Endothelial cell of umbilical vein (primary cell): ENCODE results near the gene SYNGR1. TPM values are rescaled to one million over a fixed set of nuclear protein-coding genes. Genes with fewer than 3 reads are reported as not detected.
A peak's percentile ranks its signal among the peaks of the same experiment; 100 is the strongest.

Source experiments
- BruUV-seq: library from RNA; stranded (reverse); fragments of 400-500 nt; replicated peaks from 2 replicates; lab custom pipeline; 2021; lab: Mats Ljungman, UMichigan
- CTCF ChIA-PET: fragments of 300-600, 350-600 bp; sonication (Branson Sonifier 250); formaldehyde crosslinking; loops from one replicate; lab custom pipeline; 2021; ENCODE audit warnings: antibody characterized with exemption, inconsistent platforms; lab: Charles Lee
- POLR2A ChIA-PET: fragments of 300-600, 350-600 bp; sonication (Branson Sonifier 250); formaldehyde crosslinking; loops from one replicate; lab custom pipeline; 2021; ENCODE audit warnings: antibody characterized with exemption, inconsistent platforms; lab: Charles Lee
- DNase-seq: peaks from one replicate; pipeline ENCODE4 v3.0.0-alpha.2; 2011; ENCODE audit warnings: low read depth, low spot score
- FAIRE-seq: peaks from 2 replicates; lab custom pipeline; 2011; peaks lifted over from hg19 to GRCh38; lab: Jason Lieb, UNC
- H2AFZ ChIP-seq: 2 replicates; pipeline ENCODE4 v1.6.0; 2012; ENCODE audit warnings: low read depth, low read length, control low read depth, inconsistent platforms
- H3K27ac ChIP-seq: 2 replicates; pipeline ENCODE4 v1.5.1; 2011; ENCODE audit warnings: low read depth, mild to moderate bottlenecking, control low read depth, low read length, moderate library complexity; ENCODE audit not compliant: insufficient read depth
- H3K27me3 ChIP-seq, 2 experiments: 2 replicates each; pipeline versions ENCODE4 v1.6.0 to v1.6.1; 2011; ENCODE audit warnings: low read length in 2 of 2, mixed read lengths in 1 of 2; ENCODE audit not compliant: control insufficient read depth in 2 of 2, insufficient read depth in 2 of 2
- H3K36me3 ChIP-seq, 2 experiments: 2 replicates in 1 of 2; 3 replicates in 1 of 2; pipeline ENCODE4 v1.5.1; 2011; ENCODE audit warnings: low read length in 2 of 2, mild to moderate bottlenecking in 1 of 2, moderate library complexity in 1 of 2; ENCODE audit not compliant: control insufficient read depth in 2 of 2, insufficient read depth in 2 of 2; ENCODE audit errors: extremely low read depth in 1 of 2
- H3K4me1 ChIP-seq: 3 replicates; pipeline ENCODE4 v1.5.1; 2011; ENCODE audit warnings: mild to moderate bottlenecking, low read length; ENCODE audit not compliant: control insufficient read depth, insufficient read depth; ENCODE audit errors: extremely low read depth
- H3K4me2 ChIP-seq: 2 replicates; pipeline ENCODE4 v1.6.1; 2011; ENCODE audit warnings: low read length, control low read depth, mixed read lengths; ENCODE audit not compliant: insufficient read depth
- H3K4me3 ChIP-seq, 3 experiments: fragments of 200-600 bp in 1 of 3; sonication (generic), shearing (Covaris generic) in 1 of 3; replicated peaks in 1 of 3; 2 replicates each; pipeline ENCODE4 v1.5.1; 2011 to 2016; ENCODE audit warnings: control low read depth in 3 of 3, low read length in 3 of 3, mild to moderate bottlenecking in 2 of 3, inconsistent platforms in 1 of 3, low read depth in 1 of 3, moderate library complexity in 1 of 3; ENCODE audit not compliant: insufficient read depth in 1 of 3
- H3K79me2 ChIP-seq: 2 replicates; pipeline ENCODE4 v1.6.0; 2012; ENCODE audit warnings: low read length, inconsistent platforms; ENCODE audit not compliant: control insufficient read depth, insufficient read depth
- H3K9ac ChIP-seq: replicated peaks from 2 replicates; pipeline ENCODE3; 2011; ENCODE audit warnings: low read length, control low read depth; ENCODE audit not compliant: insufficient read depth; ENCODE audit errors: extremely low read depth
- H3K9me1 ChIP-seq: replicated peaks from 3 replicates; pipeline ENCODE4 v1.6.0; 2011; ENCODE audit warnings: mild to moderate bottlenecking, low read length; ENCODE audit not compliant: control insufficient read depth, insufficient read depth; ENCODE audit errors: extremely low read depth
- H3K9me3 ChIP-seq: replicated peaks from 2 replicates; pipeline ENCODE4 v1.5.1; 2012; ENCODE audit warnings: low read length, inconsistent platforms; ENCODE audit not compliant: control insufficient read depth, insufficient read depth
- H4K20me1 ChIP-seq: replicated peaks from 2 replicates; pipeline ENCODE3; 2011; ENCODE audit warnings: mild to moderate bottlenecking, low read length; ENCODE audit not compliant: control insufficient read depth, insufficient read depth; ENCODE audit errors: extremely low read depth
- CTCF ChIP-seq, 2 donors: IDR thresholded peaks; 1 replicate in 1 of 2; 2 replicates in 1 of 2; pipeline ENCODE4 v1.5.1; 2011; ENCODE audit warnings: low read length in 2 of 2, mild to moderate bottlenecking in 2 of 2, moderate library complexity in 2 of 2, control low read depth in 1 of 2, inconsistent platforms in 1 of 2, low read depth in 1 of 2; ENCODE audit not compliant: insufficient read depth in 1 of 2; ENCODE audit errors: extremely low read depth in 1 of 2
- EZH2 ChIP-seq: IDR thresholded peaks from 2 replicates; pipeline ENCODE4 v1.6.1; 2012; ENCODE audit warnings: borderline replicate concordance, low read depth, mild to moderate bottlenecking, moderate library complexity, low read length, inconsistent platforms; ENCODE audit not compliant: severe bottlenecking
- FOS ChIP-seq: IDR thresholded peaks from 2 replicates; pipeline ENCODE4 v1.6.1; 2011; ENCODE audit warnings: mild to moderate bottlenecking, low read length, moderate library complexity, borderline replicate concordance; ENCODE audit not compliant: insufficient read depth
- GATA2 ChIP-seq: IDR thresholded peaks from 2 replicates; pipeline ENCODE4 v1.7.0; 2011; ENCODE audit warnings: low read depth, mild to moderate bottlenecking, moderate library complexity, mixed read lengths, low read length; ENCODE audit not compliant: insufficient read length, insufficient read depth
- JUN ChIP-seq: IDR thresholded peaks from 2 replicates; pipeline ENCODE4 v1.6.1; 2011; ENCODE audit warnings: borderline replicate concordance, low read depth; ENCODE audit not compliant: insufficient read length, insufficient read depth
- MAX ChIP-seq: IDR thresholded peaks from 2 replicates; pipeline ENCODE4 v1.6.1; 2011; ENCODE audit not compliant: insufficient read depth, insufficient read length
- MYC ChIP-seq: IDR thresholded peaks from one replicate; pipeline ENCODE4 v1.6.1; 2011; ENCODE audit warnings: mild to moderate bottlenecking, low read depth, low read length
- POLR2A ChIP-seq: IDR thresholded peaks from 2 replicates; pipeline ENCODE4 v1.6.1; 2012; ENCODE audit warnings: low read depth, mild to moderate bottlenecking, control low read depth, low read length
- POLR2AphosphoS5 ChIP-seq: IDR thresholded peaks from 2 replicates; pipeline ENCODE4 v1.6.1; 2012; ENCODE audit warnings: low read depth, mild to moderate bottlenecking, control low read depth, low read length, moderate library complexity; ENCODE audit not compliant: insufficient read depth
- dilution Hi-C: fragments of 300-500 bp; cut with MboI; formaldehyde crosslinking; loops from one replicate; pipeline ENCODE4 v1.15.0; 2019; ENCODE audit warnings: low sequenced_read_pairs; ENCODE audit not compliant: extremely low pct_ligation_motif_present
- intact Hi-C: fragments of 100-400 bp; cut with micrococcal nuclease; formaldehyde crosslinking; loops from one replicate; pipeline ENCODE4 v1.10.0; 2022
- polyA plus RNA-seq, 4 experiments: library from polyadenylated mRNA; depleted of rRNA in 3 of 4; stranded (reverse) in 3 of 4; unstranded in 1 of 4; fragments of >200 nt; gene quantifications; 2 replicates each; pipeline versions ENCODE4 v1.2.1 to v1.2.3, GENCODE V29; 2011 to 2012; ENCODE audit warnings: missing spikeins in 1 of 4
- total RNA-seq: library from RNA; stranded (reverse); gene quantifications from 2 replicates; pipeline ENCODE4 v1.2.3, GENCODE V29; 2021

The SYNGR1 gene
- total and polyA plus RNA-seq, 2 donors (not counting 3 experiments of a cell fraction or from before 2014, with no cell fraction given), result 3.8 to 10.2 TPM

GRCh38 chr22:39345231-39345630 lies 4.6 kb upstream of the SYNGR1 start:
- CTCF ChIA-PET, result interaction anchor here (1.0 to 4.4 kb wide), 5 partner anchors 14 to 95 kb away, joined by 3 to 35 read pairs (median 5); partner anchors contain the start of genes RPL3 and TAB1
- no peak overlapping the region for H3K4me3 ChIP-seq
- dilution Hi-C loops (no loop called here), intact Hi-C loops (loop anchor here (10.0 kb wide), 1 partner anchor 150 kb away; no protein-coding TSS in a partner anchor)
- H3K4me1 ChIP-seq, result peaks cover 5% of the 10 kb centered on the region
- H4K20me1 ChIP-seq, result no peaks in the 10 kb centered on the region
- TF ChIP-seq MAX (no peak), CTCF (IDR thresholded peaks at IDR 0.05; ENCODE audit: extremely low read depth in 1 of 2, insufficient read depth in 1 of 2, low read depth in 1 of 2, low read length in 2 of 2) (no peak)
- H2AFZ ChIP-seq, result no peak overlapping the region
- no peak overlapping the region for H3K9ac ChIP-seq
- no peaks in the 10 kb centered on the region for H3K9me3 ChIP-seq
- POLR2A ChIA-PET, result no interaction called here
- DNase-seq, result no peak
- peaks cover 5 to 10% of the 10 kb centered on the region in 2 experiments for H3K27me3 ChIP-seq
- H3K27ac ChIP-seq, result no peak overlapping the region
- no TSS peak for BruUV-seq
- no peaks in the 10 kb centered on the region for H3K36me3 ChIP-seq
- H3K4me2 ChIP-seq, result no peak overlapping the region
- H3K79me2 ChIP-seq, result no peaks in the 10 kb centered on the region
- no peaks in the 10 kb centered on the region for H3K9me1 ChIP-seq
- no peak for FAIRE-seq

- Histone ChIP-seq H3K36me3 (no peaks in the 10 kb centered on the region), H3K27me3 (peaks cover 6% of the 10 kb centered on the region in 2 experiments), H3K9me1 (no peaks in the 10 kb centered on the region), H3K9me3 (no peaks in the 10 kb centered on the region), H4K20me1 (no peaks in the 10 kb centered on the region), H3K79me2 (no peaks in the 10 kb centered on the region), H3K27ac (no peak overlapping the region), H3K4me1 (peaks cover 4% of the 10 kb centered on the region), H3K4me2 (peak overlapping the region; percentile 84), H3K4me3 (peak overlapping the region; percentile 58 to 61 (median 60)), H3K9ac (peak overlapping the region; percentile 27), H2AFZ (peak overlapping the region; percentile 98)
- POLR2A ChIA-PET, result no interaction called here
- CTCF ChIA-PET, result interaction anchor here (1.1 to 1.6 kb wide), 5 partner anchors 16 to 51 kb away, joined by 3 to 4 read pairs (median 3); partner anchors contain the start of gene TAB1
- intact Hi-C loops (loop anchor here (10.0 kb wide), 1 partner anchor 146 kb away; no protein-coding TSS in a partner anchor), dilution Hi-C loops (no loop called here)
- TF ChIP-seq POLR2AphosphoS5 (no peak), FOS (no peak), CTCF (IDR thresholded peaks at IDR 0.05; ENCODE audit: extremely low read depth in 1 of 2, insufficient read depth in 1 of 2, low read depth in 1 of 2, low read length in 2 of 2) (no peak), MAX (no peak), JUN (no peak), POLR2A (no peak), GATA2 (no peak), EZH2 (no peak), MYC (no peak)
- DNase-seq, result no peak
- peak; percentile 26 for FAIRE-seq
- no TSS peak for BruUV-seq
These were observed 784 bp upstream of the SYNGR1 start for GRCh38 chr22:39348909-39349505.
